ENCODE data around the gene STXBP5L.

GRCh38 chr3:121269389-121269788 lies 361.4 kb downstream of the STXBP5L start:
- TF ChIP-seq CTCF (IDR thresholded peaks at IDR 0.05; ENCODE audit: insufficient read depth, low read depth, low read length) (no peak), EZH2 (IDR thresholded peaks at IDR 0.05; ENCODE audit: insufficient read depth, low read length) (no peak)

Measured in astrocyte (in vitro differentiated cells and primary cell).